ENCODE data around the gene TSSK6.

The TSSK6 gene

GRCh38 chr19:19466201-19466600 lies 49.1 kb downstream of the TSSK6 start:
- no peak overlapping the region for H3K27ac Mint-ChIP-seq
- DNase-seq, result no peak
- peaks cover 38 to 51% of the 10 kb centered on the region in 2 donors for H3K4me1 Mint-ChIP-seq
- peaks cover 7 to 15% of the 10 kb centered on the region in 2 donors for H3K9me3 Mint-ChIP-seq
- peaks cover 46 to 69% of the 10 kb centered on the region in 2 donors for H3K36me3 Mint-ChIP-seq
- ATAC-seq (replicated peaks), result no peak
- H3K4me3 Mint-ChIP-seq, result no peak overlapping the region
- no peaks in the 10 kb centered on the region for H3K27me3 Mint-ChIP-seq

DNA sequence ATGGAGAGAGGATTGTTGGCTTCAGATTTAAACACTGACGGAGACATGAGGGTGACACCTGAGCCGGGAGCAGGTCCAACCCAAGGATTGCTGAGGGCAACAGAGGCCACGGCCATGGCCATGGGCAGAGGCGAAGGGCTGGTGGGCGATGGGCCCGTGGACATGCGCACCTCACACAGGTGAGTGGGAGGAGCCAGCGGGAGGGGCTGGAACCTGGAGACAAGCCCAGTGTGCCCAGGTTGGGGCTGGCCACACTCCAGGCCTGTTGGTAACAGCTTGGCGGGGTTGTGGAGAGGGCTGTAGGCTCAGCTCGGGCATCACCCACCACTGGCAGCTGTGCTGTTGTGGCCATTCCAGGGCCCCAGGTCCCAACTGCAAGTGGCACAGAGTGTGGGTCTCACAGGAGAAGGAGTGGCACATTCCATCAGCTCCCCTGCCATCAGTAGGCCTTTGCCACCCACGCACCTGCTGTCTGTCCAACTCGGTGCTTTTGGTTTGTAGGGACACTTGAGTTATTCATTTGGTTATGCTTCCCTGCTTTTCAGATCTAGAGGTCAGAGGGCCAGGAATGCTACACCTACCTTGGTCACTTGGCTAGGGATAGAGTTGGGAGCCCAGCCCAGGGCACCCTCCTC lies 49.8 kb downstream of the TSSK6 start:
- H3K4me1 Mint-ChIP-seq, result peaks cover 40 to 51% of the 10 kb centered on the region in 2 donors
- DNase-seq (no peak), ATAC-seq (replicated peaks) (no peak)
- peaks cover 7 to 15% of the 10 kb centered on the region in 2 donors for H3K9me3 Mint-ChIP-seq
- no peak overlapping the region for H3K4me3 Mint-ChIP-seq
- peaks cover 46 to 70% of the 10 kb centered on the region in 2 donors for H3K36me3 Mint-ChIP-seq
- H3K27ac Mint-ChIP-seq, result peak overlapping the region; percentile 6
- H3K27me3 Mint-ChIP-seq, result no peaks in the 10 kb centered on the region

GRCh38 chr19:19464339-19465098 lies 50.8 kb downstream of the TSSK6 start:
- H3K36me3 Mint-ChIP-seq, result peaks cover 46 to 69% of the 10 kb centered on the region in 2 donors
- DNase-seq (no peak), ATAC-seq (replicated peaks) (no peak)
- H3K9me3 Mint-ChIP-seq, result peaks cover 7 to 15% of the 10 kb centered on the region in 2 donors
- peaks cover 45 to 55% of the 10 kb centered on the region in 2 donors for H3K4me1 Mint-ChIP-seq
- H3K4me3 Mint-ChIP-seq, result no peak overlapping the region
- no peaks in the 10 kb centered on the region for H3K27me3 Mint-ChIP-seq
- H3K27ac Mint-ChIP-seq, result peak overlapping the region; percentile 82

All from stimulated activated naive B cell treated with anti-CD40 and anti-IgM and Interleukin-4, amounts not matched to agents 10 μg/mL and 1 μg/mL and 100 μg/mL, for 72 hours (primary cell).